Renal cortex interstitium (tissue), 15 donors: ENCODE results near the gene SCAP. TPM values are rescaled to one million over a fixed set of nuclear protein-coding genes. Genes with fewer than 3 reads are reported as not detected.
"Not testable (repeated sequence)": the region's sequence is repeated elsewhere in the genome, so short reads cannot be mapped to it uniquely, and the experiment has no call there.

Source experiments
- DNase-seq, 11 donors: peaks; one replicate each; pipeline ENCODE4 v3.0.0-alpha.2; 2013; ENCODE audit warnings: low read depth in 9 of 11, low spot score in 4 of 11; ENCODE audit errors: extremely low read depth in 1 of 11
- long read RNA-seq, 16 experiments: transcript quantifications; one replicate each; lab custom pipeline, GENCODE V29; 2026
- polyA plus RNA-seq, 3 donors: library from polyadenylated mRNA; unstranded; fragments of 120-200 nt; gene quantifications; one replicate each; pipeline ENCODE4 v1.2.1, GENCODE V29; 2013; ENCODE audit not compliant: insufficient read length in 3 of 3

The SCAP gene
- 10 to 100 TPM; 68.2 to 89.0 (median 79.0) TPM for polyA plus RNA-seq
- long read RNA-seq, donor 1, full-length matches to known transcripts: 3 of 3 reads
- long read RNA-seq, donor 1, partial matches to known transcripts: 0 of 3 reads
- long read RNA-seq, donor 1, other reads (novel, unspliced or antisense): 0 of 3 reads
- long read RNA-seq, donor 2, full-length matches to known transcripts: 4 of 23 reads
- long read RNA-seq, donor 2, partial matches to known transcripts: 19 of 23 reads
- long read RNA-seq, donor 2, other reads (novel, unspliced or antisense): 0 of 23 reads
- long read RNA-seq, donor 3, full-length matches to known transcripts: 1 of 35 reads
- long read RNA-seq, donor 3, partial matches to known transcripts: 29 of 35 reads
- long read RNA-seq, donor 3, other reads (novel, unspliced or antisense): 5 of 35 reads
- long read RNA-seq, donor 4, full-length matches to known transcripts: 1 of 1 reads
- long read RNA-seq, donor 4, partial matches to known transcripts: 0 of 1 reads
- long read RNA-seq, donor 4, other reads (novel, unspliced or antisense): 0 of 1 reads
- long read RNA-seq, donor 5: 0 reads
- long read RNA-seq, donor 6, partial matches to known transcripts: 12 of 17 reads
- long read RNA-seq, donor 6, other reads (novel, unspliced or antisense): 0 of 17 reads
- long read RNA-seq, donor 7, full-length matches to known transcripts: 2 of 14 reads
- long read RNA-seq, donor 7, partial matches to known transcripts: 12 of 14 reads
- long read RNA-seq, donor 7, other reads (novel, unspliced or antisense): 0 of 14 reads
- long read RNA-seq, donor 8, partial matches to known transcripts: 74 of 80 reads
- long read RNA-seq, donor 8, other reads (novel, unspliced or antisense): 0 of 80 reads
- long read RNA-seq, donor 9, partial matches to known transcripts: 6 of 11 reads
- long read RNA-seq, donor 9, other reads (novel, unspliced or antisense): 0 of 11 reads
- long read RNA-seq, donor 10, partial matches to known transcripts: 0 of 4 reads
- long read RNA-seq, donor 10, other reads (novel, unspliced or antisense): 0 of 4 reads
- long read RNA-seq, donor 11: 0 reads
- long read RNA-seq, donor 12, partial matches to known transcripts: 0 of 1 reads
- long read RNA-seq, donor 12, other reads (novel, unspliced or antisense): 0 of 1 reads
- long read RNA-seq, donor 13, partial matches to known transcripts: 29 of 32 reads
- long read RNA-seq, donor 13, other reads (novel, unspliced or antisense): 0 of 32 reads
- long read RNA-seq, donor 14, full-length matches to known transcripts: 2 of 2 reads
- long read RNA-seq, donor 14, partial matches to known transcripts: 0 of 2 reads
- long read RNA-seq, donor 14, other reads (novel, unspliced or antisense): 0 of 2 reads
- long read RNA-seq, donor 15, partial matches to known transcripts: 0 of 1 reads
- long read RNA-seq, donor 15, other reads (novel, unspliced or antisense): 0 of 1 reads
- long read RNA-seq, donor 16, full-length matches to known transcripts: 5 of 64 reads
- long read RNA-seq, donor 16, partial matches to known transcripts: 49 of 64 reads
- long read RNA-seq, donor 16, other reads (novel, unspliced or antisense): 10 of 64 reads

- peak; percentile 63 to 85 (median 80) for DNase-seq
Observed at GRCh38 chr3:47475570-47476329, at the start of gene SCAP. TSS of gene SCAP (minus strand) at chr3:47475941. CDS start at chr3:47442993, 32,948 bp downstream.

DNA sequence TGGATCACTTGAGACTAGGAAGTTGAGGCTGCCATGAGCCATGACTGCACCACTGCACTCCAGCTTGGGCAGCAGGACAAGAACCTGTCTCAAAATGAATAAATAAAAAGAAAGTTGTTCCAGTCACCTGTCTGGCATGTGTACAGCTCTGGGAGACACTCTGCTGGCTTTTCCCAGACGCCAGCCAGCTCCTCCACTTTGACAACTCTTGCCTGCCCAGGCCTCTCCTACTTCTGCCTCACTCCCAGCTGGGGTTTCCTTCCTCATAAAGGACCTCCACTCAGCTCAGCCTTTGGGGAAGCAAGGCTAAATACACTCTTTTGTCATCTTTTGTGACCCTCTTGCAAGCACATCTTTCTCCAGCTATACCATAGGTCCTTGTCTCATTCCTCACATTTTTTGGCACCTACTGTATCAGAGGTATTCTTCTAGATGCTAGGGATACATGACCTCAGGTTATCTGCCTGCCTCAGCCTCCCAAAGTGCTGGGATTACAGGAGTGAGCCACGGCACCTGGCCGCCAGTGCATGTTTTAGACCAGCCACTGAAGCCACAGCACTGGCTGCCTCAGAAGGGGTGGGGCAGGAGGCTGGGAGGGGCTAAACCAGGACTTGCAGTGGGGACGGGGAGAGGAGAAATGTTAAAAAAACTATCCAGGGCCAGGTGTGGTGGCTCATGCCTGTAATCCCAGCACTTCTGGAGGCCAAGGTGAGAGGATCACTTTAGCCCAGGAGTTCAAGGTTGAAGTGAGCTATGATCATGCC lies 47.8 kb upstream of the SCAP start:
- DNase-seq: no peak

DNA sequence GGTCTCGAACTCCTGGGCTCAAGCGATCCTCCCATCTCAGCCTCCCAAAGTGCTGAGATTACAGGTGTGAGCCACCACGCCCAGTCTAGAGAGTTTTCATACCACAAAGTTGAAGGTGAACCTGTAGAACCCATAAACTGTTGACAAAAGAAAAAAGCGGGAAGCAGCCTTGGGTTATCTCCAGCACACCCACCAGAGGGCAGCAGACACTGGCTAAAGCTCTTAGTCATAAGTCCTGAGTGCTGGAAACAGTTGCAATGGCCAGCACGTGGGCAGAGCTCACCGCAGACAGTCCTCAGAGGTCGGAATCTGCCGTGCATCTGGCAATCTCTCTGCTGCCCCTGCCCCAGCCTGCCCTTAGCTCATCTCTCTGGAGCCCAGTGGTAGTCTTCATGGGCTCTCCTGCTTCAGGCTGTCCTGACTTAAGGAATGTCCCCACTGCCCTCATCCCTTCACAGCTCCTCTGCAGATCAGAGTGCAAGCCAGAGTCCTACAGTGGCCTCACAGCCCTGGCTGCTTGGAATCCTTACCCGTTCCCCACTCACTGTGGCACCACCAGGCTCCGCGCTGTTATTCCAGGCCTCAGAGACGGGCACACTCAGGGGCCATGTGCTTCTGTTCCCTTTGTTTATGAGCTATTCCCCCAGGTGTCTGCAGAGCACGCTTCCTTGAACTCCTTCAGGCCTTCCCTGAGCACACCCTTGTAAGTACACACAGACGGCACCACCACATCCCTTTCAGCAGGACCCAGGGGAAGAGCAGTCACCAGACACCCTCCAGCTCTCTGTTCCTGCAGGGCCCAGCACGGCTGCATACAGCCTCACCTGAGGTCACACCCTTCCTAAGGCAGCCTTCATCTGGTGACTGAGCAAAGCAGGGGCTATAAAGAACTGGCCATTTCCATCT lies 46.6 kb upstream of the SCAP start:
- DNase-seq: peak in 10 of 11 donors; percentile 70 to 88 (median 80)

DNA sequence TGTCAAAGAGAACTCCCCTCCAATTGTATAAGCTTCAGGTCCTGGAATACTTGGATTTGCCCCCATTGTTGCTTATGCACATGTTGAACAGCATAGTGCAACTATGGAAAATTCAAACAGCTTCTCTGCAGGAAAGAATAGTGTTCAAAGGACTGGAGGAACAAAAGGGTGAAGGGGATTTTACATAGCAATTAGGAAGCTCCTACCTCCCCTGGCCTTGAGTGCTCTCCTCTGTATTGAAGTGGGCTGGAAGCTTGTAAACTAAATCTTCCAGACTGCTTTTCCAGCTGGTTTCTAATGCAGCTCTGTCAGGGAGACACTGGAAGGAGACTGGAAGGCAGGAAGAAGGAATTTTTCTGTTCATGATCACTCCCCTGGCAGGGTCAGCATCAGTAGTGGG lies 45.0 kb upstream of the SCAP start:
- no peak for DNase-seq

DNA sequence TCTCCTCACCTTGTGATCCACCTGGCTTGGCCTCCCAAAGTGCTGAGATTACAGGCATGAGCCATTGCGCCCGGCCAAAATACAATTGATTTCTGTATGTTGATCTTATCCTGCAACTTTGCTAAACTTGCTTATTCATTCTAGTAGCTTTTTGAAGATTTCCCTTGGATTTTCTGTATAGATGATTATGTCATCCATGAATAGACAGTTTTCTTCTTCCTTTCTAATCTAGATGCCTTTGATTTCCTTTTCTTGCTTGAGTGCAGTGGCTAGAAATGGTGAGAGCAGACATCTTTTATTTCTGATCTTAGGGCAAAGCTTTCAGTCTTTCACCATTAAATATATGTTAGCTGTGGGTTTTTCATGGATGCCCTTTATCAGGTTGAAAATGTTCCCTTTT lies 42.2 kb upstream of the SCAP start:
- no peak for DNase-seq

DNA sequence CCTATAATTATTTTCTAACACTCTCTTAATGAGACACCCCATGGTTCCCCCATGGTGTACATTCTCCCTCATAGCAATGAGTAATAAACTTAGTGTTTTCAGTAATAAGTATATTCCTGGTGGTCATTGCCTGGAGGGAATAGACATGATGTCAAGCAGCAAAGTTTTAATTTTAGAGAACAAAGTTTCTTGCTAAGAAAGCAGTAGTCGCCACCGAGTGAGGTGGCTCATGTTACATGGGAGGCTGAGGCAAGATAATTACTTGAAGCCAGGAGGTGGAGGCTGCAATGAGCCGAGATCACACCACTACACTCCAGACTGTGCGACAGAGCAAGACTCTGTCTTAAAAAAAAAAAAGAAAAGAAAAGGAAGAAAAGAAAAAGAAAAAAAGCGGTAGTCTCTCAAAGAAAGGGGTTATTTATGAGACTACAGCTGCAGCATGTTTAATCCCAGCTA lies 40.2 kb upstream of the SCAP start:
- DNase-seq: peak in 1 of 11 donors; percentile 13

DNA sequence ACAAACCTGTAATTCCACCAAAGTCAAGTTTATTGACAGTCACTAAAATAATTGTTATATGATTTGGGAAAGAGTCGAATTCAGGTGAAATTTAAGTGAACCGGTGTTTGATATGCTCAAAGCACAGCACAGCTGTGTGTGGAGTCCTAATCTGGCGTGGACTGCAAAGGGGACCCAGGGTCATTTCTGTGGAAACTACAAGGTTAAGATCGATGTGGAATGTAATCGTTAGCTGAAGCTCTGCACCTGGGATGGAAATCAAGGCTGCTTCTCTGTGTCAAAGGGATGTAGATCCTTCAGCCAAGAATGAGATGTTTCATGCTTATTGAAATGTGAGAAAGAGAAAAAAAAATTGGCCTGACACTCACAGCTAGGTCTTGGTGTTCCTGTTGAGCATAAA lies 39.4 kb upstream of the SCAP start:
- no peak for DNase-seq

DNA sequence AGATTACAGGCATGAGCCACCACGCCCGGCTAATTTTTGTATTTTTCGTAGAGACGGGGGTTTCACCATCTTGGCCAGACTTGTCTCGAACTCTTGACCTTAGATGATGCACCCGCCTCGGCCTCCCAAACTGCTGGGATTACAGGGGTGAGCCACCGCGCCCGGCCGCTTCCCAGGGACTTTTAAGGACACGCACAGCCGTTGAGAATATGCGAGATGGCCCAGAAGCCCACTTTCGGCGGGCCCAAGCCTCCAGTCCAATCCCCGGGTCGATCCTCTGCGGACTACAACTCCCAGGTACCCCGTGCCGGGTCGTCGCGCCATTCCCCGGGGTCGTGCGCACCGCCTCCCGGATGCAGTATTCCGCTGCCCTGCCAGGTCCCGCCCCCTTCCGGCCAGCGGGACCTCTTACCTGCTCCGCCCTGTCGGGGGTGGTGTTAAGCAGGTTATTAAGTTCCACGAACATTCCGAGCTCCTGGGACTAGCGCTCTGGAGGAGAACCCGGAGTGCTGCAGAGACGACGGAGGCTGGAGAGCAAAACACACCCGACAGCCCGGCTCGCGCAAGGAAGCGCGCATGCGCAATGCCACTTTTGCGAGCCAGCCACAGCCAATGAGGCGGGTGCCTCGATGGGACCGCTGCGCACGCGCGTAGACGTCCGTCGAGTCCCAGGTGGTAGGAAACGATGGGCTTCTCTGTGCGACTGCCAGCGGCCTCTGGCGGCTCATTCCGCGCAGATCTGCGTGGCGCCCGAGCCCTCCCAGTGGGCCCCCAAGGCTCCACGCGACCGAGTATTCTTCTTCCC lies 37.6 kb upstream of the SCAP start, which contains the start of gene ELP6:
Gene ELP6 (minus strand): TSS at position 588 of the 805 bp plus-strand sequence. CDS start 122 bp downstream, at position 466.
- peak; percentile 93 to 96 (median 95) for DNase-seq

DNA sequence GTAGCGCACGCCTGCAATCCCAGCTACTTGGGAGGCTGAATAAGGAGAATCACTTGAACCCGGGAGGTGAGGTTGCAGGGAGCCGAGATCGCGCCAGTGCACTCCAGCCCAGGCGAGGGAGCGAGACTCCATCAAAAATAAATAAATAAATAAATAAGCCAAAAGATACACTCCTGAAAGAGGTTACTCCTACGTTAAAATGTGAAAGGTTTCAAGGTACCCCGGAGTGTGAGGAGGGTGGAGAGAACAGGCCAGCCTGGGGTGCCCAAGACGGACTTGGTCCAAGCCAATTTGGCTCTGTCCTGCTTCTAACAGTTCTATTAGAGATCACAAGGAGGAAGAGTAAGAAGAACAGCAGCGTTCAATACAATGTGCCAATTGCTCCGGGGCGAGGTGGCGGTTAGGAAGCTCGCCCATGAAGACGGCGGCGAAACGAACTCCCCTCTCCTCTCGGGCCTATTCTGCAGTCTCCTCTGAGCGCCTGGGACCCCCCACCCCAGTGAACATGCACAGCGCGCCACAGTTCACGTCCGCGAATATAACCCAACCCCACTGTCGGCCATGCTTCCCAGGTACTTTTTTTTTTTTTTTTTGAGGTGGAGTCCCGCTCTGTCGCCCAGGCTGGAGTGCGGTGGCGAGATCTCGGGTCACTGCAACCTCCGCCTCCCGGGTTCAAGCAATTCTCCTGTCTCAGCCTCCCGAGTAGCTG lies 36.8 kb upstream of the SCAP start:
- peak in 3 of 11 donors; percentile 19 to 27 (median 23) for DNase-seq

DNA sequence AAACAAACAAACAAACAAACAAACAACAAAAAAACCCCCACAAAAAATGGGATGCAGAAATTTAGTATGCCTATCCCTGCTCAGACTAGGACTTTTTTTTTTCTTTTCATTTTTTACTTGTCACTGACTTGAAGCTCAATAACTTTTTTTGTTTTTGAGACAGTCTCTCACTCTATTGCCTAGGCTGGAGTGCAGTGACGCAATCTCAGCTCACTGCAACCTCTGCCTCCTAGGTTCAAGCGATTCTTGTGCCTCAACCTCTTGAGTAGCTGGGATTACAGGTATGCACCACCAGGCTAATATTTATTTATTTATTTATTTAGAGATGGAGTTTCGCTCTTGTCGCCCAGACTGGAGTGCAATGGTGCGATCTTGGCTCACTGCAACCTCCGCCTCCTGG lies 29.5 kb upstream of the SCAP start:
- not testable (repeated sequence) for DNase-seq

DNA sequence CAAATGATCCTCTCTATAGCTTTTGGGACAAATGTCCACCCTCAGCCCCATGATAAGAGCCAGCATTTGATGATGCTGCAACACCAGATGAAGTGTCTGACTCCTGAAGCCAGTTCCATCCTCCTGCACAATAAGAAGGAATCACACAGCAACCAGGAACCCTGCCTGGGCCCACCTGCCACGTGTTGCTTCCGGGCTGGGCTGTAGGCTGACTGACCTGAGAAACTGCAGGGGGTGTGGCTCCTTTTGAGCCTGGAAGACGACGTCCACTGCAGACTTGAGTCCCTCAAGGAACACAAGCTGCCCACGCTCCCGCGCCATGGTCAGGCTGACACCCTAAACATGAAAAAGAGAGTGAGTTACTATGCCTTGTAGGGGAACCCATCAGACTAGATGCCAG lies 28.4 kb upstream of the SCAP start:
- no peak for DNase-seq

- no peak for DNase-seq
Observed at GRCh38 chr3:47503033-47503432, 27.3 kb upstream of the SCAP start.

DNA sequence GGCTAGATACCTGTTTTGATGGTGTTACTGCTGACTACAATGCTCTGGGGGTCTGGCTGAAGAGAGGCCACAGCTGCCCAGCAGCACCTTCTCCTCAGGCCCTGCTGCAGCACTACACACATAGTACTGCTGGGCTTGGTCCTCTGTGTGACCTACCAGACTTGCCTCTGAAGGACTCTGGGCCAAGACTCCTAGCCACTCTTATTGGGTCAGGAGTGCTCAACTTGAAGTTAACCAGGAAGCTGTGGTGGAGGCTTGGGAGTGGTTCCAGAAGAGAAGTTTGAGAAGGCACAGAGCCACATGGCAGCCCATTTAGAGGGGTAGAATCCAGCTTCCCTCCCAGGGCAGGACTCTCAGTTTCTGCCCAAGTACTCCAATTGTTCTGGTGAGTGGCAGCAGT lies 21.2 kb upstream of the SCAP start:
- no peak for DNase-seq

GRCh38 chr3:47495886-47496285 lies 20.1 kb upstream of the SCAP start:
- no peak for DNase-seq

GRCh38 chr3:47495111-47495510 lies 19.4 kb upstream of the SCAP start:
- DNase-seq: no peak
